GM12892 (cell line): ENCODE results near the gene TRRAP.

Source experiments
- POLR2A ChIP-seq: IDR thresholded peaks from 2 replicates; pipeline ENCODE4 v1.6.1; 2011; ENCODE audit warnings: low read depth, low read length, control low read depth
- POLR2AphosphoS5 ChIP-seq: IDR thresholded peaks from 2 replicates; pipeline ENCODE4 v1.6.1; 2011; ENCODE audit warnings: low read depth, low read length, control low read depth
- TAF1 ChIP-seq: IDR thresholded peaks from 2 replicates; pipeline ENCODE4 v1.6.1; 2011; ENCODE audit warnings: low read depth, mild to moderate bottlenecking, control low read depth, low read length, borderline replicate concordance

DNA sequence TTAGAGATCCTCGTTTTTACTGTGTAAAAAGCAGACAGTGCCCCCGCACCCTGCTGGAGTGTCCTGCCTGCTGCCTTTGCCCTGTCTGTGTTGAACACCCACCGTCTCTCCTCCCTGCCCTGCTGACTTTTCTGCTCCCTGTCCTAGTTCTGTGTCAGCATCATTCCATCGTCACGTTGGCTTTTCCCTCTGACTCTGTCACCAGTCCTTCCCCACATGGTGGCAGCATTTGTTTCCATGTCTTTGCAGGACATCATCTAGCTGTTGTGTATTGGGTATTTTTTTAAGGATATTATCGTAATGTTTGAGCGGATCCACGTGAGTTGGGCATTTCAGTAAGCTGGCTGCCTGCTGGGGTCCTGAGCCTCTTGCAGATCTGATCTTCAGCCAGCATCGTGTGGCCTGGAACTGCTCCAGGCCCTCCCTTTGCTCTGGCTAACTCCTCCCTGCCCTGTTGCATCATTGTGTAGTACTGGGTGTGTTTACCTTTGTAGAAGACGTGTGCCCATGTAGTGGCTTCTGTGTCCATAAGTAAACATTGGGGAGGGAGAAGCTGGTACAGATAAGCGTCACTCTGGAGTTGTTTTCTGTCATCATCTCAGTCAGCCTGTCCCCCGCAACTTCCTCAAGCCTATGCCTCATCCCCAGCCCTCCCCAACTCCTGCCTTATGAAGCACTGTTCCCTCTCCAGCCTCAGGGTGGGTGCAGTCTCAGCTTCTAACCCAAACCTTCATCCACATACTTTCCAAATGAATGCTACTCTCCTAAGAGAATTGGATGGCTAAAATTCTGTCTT lies 44.3 kb downstream of the TRRAP start:
- TF ChIP-seq POLR2AphosphoS5 (no peak), POLR2A (no peak), TAF1 (no peak)
